H9 (cell line): ENCODE data around the gene ARFGEF3. TPM values are rescaled to one million over a fixed set of nuclear protein-coding genes. Genes with fewer than 3 reads are reported as not detected.
A peak's percentile ranks its signal among the peaks of the same experiment; 100 is the strongest.

Experiments used
- DNase-seq: peaks from one replicate; pipeline ENCODE4 v3.0.0-alpha.2; 2017
- H2AFZ ChIP-seq: one replicate; pipeline ENCODE4 v1.6.1; 2013; ENCODE audit warnings: mild to moderate bottlenecking, low read length, control low read depth, moderate library complexity
- H2AK5ac ChIP-seq: 2 replicates; pipeline ENCODE4 v1.6.1; 2013; ENCODE audit warnings: low read length, control low read depth, mixed read lengths; ENCODE audit not compliant: insufficient read length
- H2BK120ac ChIP-seq: one replicate; pipeline ENCODE4 v1.6.1; 2013; ENCODE audit warnings: low read depth, mild to moderate bottlenecking, low read length, control low read depth, inconsistent platforms; ENCODE audit not compliant: poor library complexity, severe bottlenecking
- H2BK12ac ChIP-seq: 2 replicates; pipeline ENCODE4 v1.6.1; 2013; ENCODE audit warnings: low read length, control low read depth, mixed read lengths, low read depth; ENCODE audit not compliant: insufficient read length
- H2BK15ac ChIP-seq: 2 replicates; pipeline ENCODE4 v1.6.1; 2013; ENCODE audit warnings: low read depth, low read length, control low read depth
- H2BK20ac ChIP-seq: one replicate; pipeline ENCODE4 v1.6.1; 2013; ENCODE audit warnings: low read depth, mild to moderate bottlenecking, low read length, control low read depth, inconsistent platforms; ENCODE audit not compliant: poor library complexity, severe bottlenecking
- H2BK5ac ChIP-seq: 2 replicates; pipeline ENCODE4 v1.6.1; 2013; ENCODE audit warnings: low read length, control low read depth, mixed read lengths; ENCODE audit not compliant: insufficient read length
- H3K14ac ChIP-seq: 2 replicates; pipeline ENCODE4 v1.6.1; 2013; ENCODE audit warnings: low read length, control low read depth; ENCODE audit not compliant: insufficient read depth
- H3K18ac ChIP-seq: 2 replicates; pipeline ENCODE4 v1.6.1; 2013; ENCODE audit warnings: low read depth, mild to moderate bottlenecking, mixed read lengths, low read length, control low read depth; ENCODE audit not compliant: insufficient read length
- H3K23ac ChIP-seq: 2 replicates; pipeline ENCODE4 v1.6.1; 2013; ENCODE audit warnings: low read length, control low read depth, mixed read lengths, low read depth; ENCODE audit not compliant: insufficient read length
- H3K23me2 ChIP-seq: 2 replicates; pipeline ENCODE4 v1.6.1; 2013; ENCODE audit warnings: low read depth, mild to moderate bottlenecking, mixed read lengths, low read length, control low read depth; ENCODE audit not compliant: insufficient read length, poor library complexity, severe bottlenecking
- H3K27ac ChIP-seq: 2 replicates; pipeline ENCODE4 v1.5.1; 2013; ENCODE audit warnings: low read length, control low read depth, mixed read lengths, low read depth; ENCODE audit not compliant: insufficient read length
- H3K27me3 ChIP-seq: 2 replicates; pipeline ENCODE4 v1.6.1; 2013; ENCODE audit warnings: low read length, control low read depth, inconsistent platforms; ENCODE audit not compliant: insufficient read depth
- H3K4ac ChIP-seq: 2 replicates; pipeline ENCODE4 v1.6.1; 2013; ENCODE audit warnings: low read depth, mild to moderate bottlenecking, control low read depth, inconsistent platforms, low read length, moderate library complexity
- H3K4me1 ChIP-seq: 2 replicates; pipeline ENCODE4 v1.6.1; 2013; ENCODE audit warnings: low read length, control low read depth, inconsistent platforms; ENCODE audit not compliant: insufficient read depth
- H3K4me2 ChIP-seq: 2 replicates; pipeline ENCODE4 v1.6.1; 2013; ENCODE audit warnings: low read length, control low read depth, mixed read lengths; ENCODE audit not compliant: insufficient read length, insufficient read depth
- H3K56ac ChIP-seq: 2 replicates; pipeline ENCODE4 v1.6.1; 2013; ENCODE audit warnings: low read depth, mild to moderate bottlenecking, mixed read lengths, low read length, control low read depth; ENCODE audit not compliant: insufficient read length
- H3K79me1 ChIP-seq: 2 replicates; pipeline ENCODE4 v1.6.1; 2013; ENCODE audit warnings: low read depth, mild to moderate bottlenecking, moderate library complexity, low read length, control low read depth, inconsistent platforms; ENCODE audit not compliant: insufficient read depth, poor library complexity, severe bottlenecking
- H3K79me2 ChIP-seq: 2 replicates; pipeline ENCODE4 v1.6.1; 2013; ENCODE audit warnings: low read length, control low read depth, inconsistent platforms; ENCODE audit not compliant: insufficient read depth
- H3K9ac ChIP-seq: 2 replicates; pipeline ENCODE4 v1.6.1; 2013; ENCODE audit warnings: low read length, control low read depth, mixed read lengths; ENCODE audit not compliant: insufficient read length; ENCODE audit errors: extremely low read depth
- H3K9me3 ChIP-seq: one replicate; pipeline ENCODE4 v1.6.1; 2013; ENCODE audit warnings: low read depth, low read length, inconsistent platforms; ENCODE audit not compliant: control insufficient read depth
- H3T11ph ChIP-seq: one replicate; pipeline ENCODE4 v1.6.1; 2013; ENCODE audit warnings: mild to moderate bottlenecking, low read length, control low read depth, inconsistent platforms
- H4K20me1 ChIP-seq: one replicate; pipeline ENCODE4 v1.6.1; 2013; ENCODE audit not compliant: control insufficient read depth, insufficient read length, insufficient read depth
- H4K5ac ChIP-seq: 2 replicates; pipeline ENCODE4 v1.6.1; 2013; ENCODE audit warnings: low read depth, mild to moderate bottlenecking, mixed read lengths, low read length, control low read depth; ENCODE audit not compliant: insufficient read length
- H4K8ac ChIP-seq: replicated peaks from 2 replicates; pipeline ENCODE4 v1.6.1; 2013; ENCODE audit warnings: low read length, control low read depth, mixed read lengths, low read depth; ENCODE audit not compliant: insufficient read length
- H4K91ac ChIP-seq: 2 replicates; pipeline ENCODE4 v1.6.1; 2013; ENCODE audit warnings: low read depth, mild to moderate bottlenecking, moderate library complexity, mixed read lengths, low read length, control low read depth; ENCODE audit not compliant: insufficient read length
- H3K27ac Mint-ChIP-seq, 3 experiments: 2 replicates in 2 of 3; 3 replicates in 1 of 3; pipeline ENCODE4 v1.8.0; 2020 to 2021; ENCODE audit warnings: mixed read lengths in 3 of 3, mild to moderate bottlenecking in 1 of 3, moderate library complexity in 1 of 3
- H3K27me3 Mint-ChIP-seq: 2 replicates; pipeline ENCODE4 v1.8.0; 2021; ENCODE audit warnings: low read depth, mild to moderate bottlenecking, moderate library complexity, mixed read lengths
- H3K36me3 Mint-ChIP-seq, 3 experiments: 2 replicates in 2 of 3; 3 replicates in 1 of 3; pipeline ENCODE4 v1.8.0; 2020 to 2021; ENCODE audit warnings: low read depth in 3 of 3, mixed read lengths in 3 of 3; ENCODE audit not compliant: insufficient read depth in 1 of 3
- H3K4me1 Mint-ChIP-seq, 2 experiments: 2 replicates each; pipeline ENCODE4 v1.8.0; 2020; ENCODE audit warnings: mixed read lengths in 2 of 2
- H3K4me3 Mint-ChIP-seq, 2 experiments: 2 replicates in 1 of 2; 3 replicates in 1 of 2; pipeline ENCODE4 v1.8.0; 2020 to 2021; ENCODE audit warnings: mild to moderate bottlenecking in 2 of 2, mixed read lengths in 2 of 2, moderate library complexity in 1 of 2
- H3K9me3 Mint-ChIP-seq, 2 experiments: 2 replicates in 1 of 2; 3 replicates in 1 of 2; pipeline ENCODE4 v1.8.0; 2020; ENCODE audit warnings: mild to moderate bottlenecking in 2 of 2, mixed read lengths in 2 of 2, moderate library complexity in 1 of 2
- WGBS: extraction: QIAGEN DNeasy Blood & Tissue Kit; methylation state at CpG from one replicate; pipeline ENCODE4 v1.1.7; 2013; ENCODE audit warnings: missing lambda C conversion rate, low lambda C conversion rate, mixed read lengths; ENCODE audit not compliant: insufficient read length; ENCODE audit errors: extremely low coverage; 5-methylcytosine and 5-hydroxymethylcytosine counted together
- total RNA-seq: library from RNA; stranded (reverse); gene quantifications from 2 replicates; pipeline ENCODE4 v1.2.1, GENCODE V29; 2021
- TF ChIP-seq, protein P1 (sequence below): fragments of 200-600 bp; sonication (generic); conservative IDR thresholded peaks from 3 replicates; pipeline ENCODE4 v1.8.0; 2021; ENCODE audit warnings: antibody characterized with exemption, mild to moderate bottlenecking

Gene ARFGEF3
- total RNA-seq, 1 experiment from 2014 or later, result 13.7 TPM

DNA sequence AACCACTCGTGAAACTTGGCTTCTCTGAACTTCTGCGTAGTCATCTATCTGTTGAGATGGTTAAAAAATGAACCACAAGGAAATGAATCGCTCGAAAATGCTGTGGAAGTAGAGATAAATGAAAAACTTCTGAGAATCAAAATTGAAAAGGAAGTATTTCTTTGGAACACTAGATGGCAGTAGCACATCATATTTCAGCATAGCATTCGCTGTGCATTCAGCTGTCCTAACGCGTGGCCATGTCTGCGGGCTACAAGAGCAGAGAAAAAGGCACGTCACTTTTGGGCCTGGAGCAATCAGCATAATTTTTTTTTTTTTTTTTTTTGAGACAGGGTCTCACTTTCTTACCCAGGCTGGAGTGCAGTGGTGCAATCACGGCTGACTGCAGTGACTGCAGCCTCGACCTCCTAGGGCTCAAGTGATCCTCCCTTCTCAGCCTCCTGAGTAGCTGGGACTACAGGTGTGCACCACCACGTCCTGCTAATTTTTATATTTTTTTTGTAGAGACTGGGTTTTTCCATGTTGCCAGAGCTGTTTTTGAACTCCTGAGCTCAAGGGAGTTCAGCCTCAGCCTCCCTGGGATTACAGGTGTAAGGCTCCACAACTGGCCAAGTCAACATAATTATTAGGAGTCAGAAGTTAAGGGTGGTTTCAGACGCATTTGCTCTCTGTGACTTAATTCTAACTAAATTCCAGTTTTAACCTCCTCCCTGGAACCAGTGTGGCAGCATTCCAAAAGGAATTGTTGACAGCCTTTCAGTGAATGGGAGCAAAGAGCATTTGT is 45.7 kb upstream of the ARFGEF3 start:
- no CpG with 5 or more reads among the region's 13 CpGs for WGBS

More for the DNA sequence above, 45.7 kb upstream of the ARFGEF3 start:
- Mint-ChIP-seq H3K4me1 (peaks cover 9 to 10% of the 10 kb centered on the region in 2 experiments), H3K27ac (no peak overlapping the region), H3K9me3 (peaks cover 8 to 9% of the 10 kb centered on the region in 2 experiments; a peak in 4 of 5 replicates), H3K36me3 (peaks cover 0 to 10% (median 6%) of the 10 kb centered on the region in 3 experiments; a peak in 4 of 7 replicates), H3K4me3 (no peak overlapping the region), H3K27me3 (no peaks in the 10 kb centered on the region)
- Histone ChIP-seq H4K20me1 (no peaks in the 10 kb centered on the region), H3K79me1 (no peaks in the 10 kb centered on the region), H3K4ac (no peak overlapping the region), H4K5ac (no peak overlapping the region), H3K56ac (no peak overlapping the region), H3K23me2 (no peaks in the 10 kb centered on the region), H2BK20ac (no peak overlapping the region), H2BK15ac (no peak overlapping the region), H3K18ac (no peak overlapping the region), H3K4me1 (0 out of 2 replicates have a peak, but pooled peaks cover 2% of the 10 kb centered on the region), H3K14ac (no peak overlapping the region), H3K9me3 (no peaks in the 10 kb centered on the region), H3K23ac (no peak overlapping the region), H2BK12ac (no peak overlapping the region), H3K27ac (no peak overlapping the region), H3K27me3 (no peaks in the 10 kb centered on the region), H4K8ac (no peak overlapping the region), H3K4me2 (no peak overlapping the region), H3K9ac (no peak overlapping the region), H2BK5ac (no peak overlapping the region), H4K91ac (no peak overlapping the region), H3K79me2 (no peaks in the 10 kb centered on the region), H2AFZ (no peak overlapping the region), H3T11ph (no peak overlapping the region), H2BK120ac (no peak overlapping the region), H2AK5ac (no peak overlapping the region)
- TF ChIP-seq, protein P1, sequence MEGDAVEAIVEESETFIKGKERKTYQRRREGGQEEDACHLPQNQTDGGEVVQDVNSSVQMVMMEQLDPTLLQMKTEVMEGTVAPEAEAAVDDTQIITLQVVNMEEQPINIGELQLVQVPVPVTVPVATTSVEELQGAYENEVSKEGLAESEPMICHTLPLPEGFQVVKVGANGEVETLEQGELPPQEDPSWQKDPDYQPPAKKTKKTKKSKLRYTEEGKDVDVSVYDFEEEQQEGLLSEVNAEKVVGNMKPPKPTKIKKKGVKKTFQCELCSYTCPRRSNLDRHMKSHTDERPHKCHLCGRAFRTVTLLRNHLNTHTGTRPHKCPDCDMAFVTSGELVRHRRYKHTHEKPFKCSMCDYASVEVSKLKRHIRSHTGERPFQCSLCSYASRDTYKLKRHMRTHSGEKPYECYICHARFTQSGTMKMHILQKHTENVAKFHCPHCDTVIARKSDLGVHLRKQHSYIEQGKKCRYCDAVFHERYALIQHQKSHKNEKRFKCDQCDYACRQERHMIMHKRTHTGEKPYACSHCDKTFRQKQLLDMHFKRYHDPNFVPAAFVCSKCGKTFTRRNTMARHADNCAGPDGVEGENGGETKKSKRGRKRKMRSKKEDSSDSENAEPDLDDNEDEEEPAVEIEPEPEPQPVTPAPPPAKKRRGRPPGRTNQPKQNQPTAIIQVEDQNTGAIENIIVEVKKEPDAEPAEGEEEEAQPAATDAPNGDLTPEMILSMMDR, result peak; percentile 85
- no peak for DNase-seq
